ENCODE measurements around the gene GOLGA8T. TPM values are rescaled to one million over a fixed set of nuclear protein-coding genes. Genes with fewer than 3 reads are reported as not detected.
"Not testable (repeated sequence)": the region's sequence is repeated elsewhere in the genome, so short reads cannot be mapped to it uniquely, and the experiment has no call there.

Gene GOLGA8T
- total and polyA plus RNA-seq, 2 of the 8 experiments (the other 6 are each of a cell fraction or from before 2014, with no cell fraction given): 0.03 to 1.0 TPM

DNA sequence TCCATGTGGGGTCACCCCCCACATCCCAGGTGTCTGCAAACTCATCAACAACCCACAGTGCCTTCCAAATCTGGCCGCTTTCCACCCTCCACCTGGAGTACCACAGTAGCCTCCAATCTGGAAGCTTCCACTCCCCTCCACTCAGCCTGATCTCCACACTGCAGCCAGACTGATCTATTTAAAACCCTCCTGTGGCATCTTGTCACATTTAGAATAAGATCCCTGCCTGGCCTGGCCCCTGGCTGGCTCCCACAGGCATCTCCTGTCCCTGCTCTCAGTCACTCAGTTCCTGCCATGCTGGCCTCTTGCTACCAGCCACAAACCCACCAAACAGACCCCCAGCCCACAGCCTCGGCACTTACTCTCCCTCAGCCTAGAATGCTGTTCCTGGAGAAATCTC is 28.9 kb downstream of the GOLGA8T start:
- H2BK15ac ChIP-seq (ENCODE audit: low read length); FAIRE-seq; H4K20me1 ChIP-seq (replicated peaks in 1 of 2; ENCODE audit: control insufficient read depth in 1 of 2, insufficient read depth in 2 of 2, low read length in 2 of 2); H3K79me2 ChIP-seq (ENCODE audit: control insufficient read depth in 1 of 2, insufficient read depth in 2 of 2, low read length in 2 of 2); CTCF ChIA-PET (ENCODE audit: partially characterized antibody); H4K8ac ChIP-seq (ENCODE audit: extremely low read depth, insufficient read depth, low read length); H2BK120ac ChIP-seq (replicated peaks; ENCODE audit: low read depth, low read length); H3K4me2 ChIP-seq (ENCODE audit: insufficient read depth in 1 of 2, low read depth in 2 of 2, low read length in 2 of 2); H3K4ac ChIP-seq (replicated peaks; ENCODE audit: insufficient read length, low read depth, low read length); H2BK12ac ChIP-seq (ENCODE audit: low read depth, low read length); H3K4me3 ChIP-seq (ENCODE audit: extremely low read depth in 1 of 4, insufficient read depth in 2 of 4, low read depth in 3 of 4, low read length in 4 of 4); H4K5ac ChIP-seq (ENCODE audit: insufficient read length, low read depth, low read length); H3K36me3 ChIP-seq (ENCODE audit: control insufficient read depth in 2 of 4, insufficient read depth in 4 of 4, low read length in 3 of 4); H3K23me2 ChIP-seq (ENCODE audit: low read depth, low read length); H2AFZ ChIP-seq (ENCODE audit: low read length); POLR2A ChIA-PET (ENCODE audit: partially characterized antibody); H3K4me1 ChIP-seq (replicated peaks in 1 of 4; ENCODE audit: control insufficient read depth in 3 of 4, insufficient read depth in 4 of 4, low read length in 3 of 4); H4K91ac ChIP-seq (replicated peaks; ENCODE audit: insufficient read length, low read length); H3K9ac ChIP-seq (replicated peaks in 1 of 4; ENCODE audit: extremely low read depth in 1 of 4, low read depth in 3 of 4, low read length in 3 of 4); H3K27me3 ChIP-seq (replicated peaks in 1 of 4; ENCODE audit: control insufficient read depth in 3 of 4, extremely low read depth in 1 of 4, insufficient read depth in 3 of 4, low read length in 3 of 4); H2BK5ac ChIP-seq (ENCODE audit: low read depth, low read length); H2BK20ac ChIP-seq (ENCODE audit: low read length); H3K14ac ChIP-seq (ENCODE audit: insufficient read length); DNase-seq (ENCODE audit: low read depth in 1 of 2, low spot score in 2 of 2); H3K18ac ChIP-seq (ENCODE audit: extremely low read depth, low read length); H3K79me1 ChIP-seq (ENCODE audit: low read depth, low read length); H3K27ac ChIP-seq (ENCODE audit: low read depth, low read length); H3K9me3 ChIP-seq (ENCODE audit: insufficient read depth in 2 of 2, low read depth in 1 of 2, low read length in 1 of 2); H3K23ac ChIP-seq (ENCODE audit: insufficient read length); H2AK5ac ChIP-seq (ENCODE audit: low read depth, low read length); H3K56ac ChIP-seq (replicated peaks; ENCODE audit: insufficient read length, low read depth, low read length): not testable (repeated sequence)
- 50% methylated on average over 1 of the region's 2 CpGs; no CpG with 5 or more reads in 1 of the 2 experiments for WGBS, 2 experiments (ENCODE audit: extremely low coverage in 1 of 2, insufficient coverage in 1 of 2, insufficient read length in 1 of 2, insufficient replicate concordance in 2 of 2, low coverage in 1 of 2, low lambda C conversion rate in 2 of 2, missing lambda C conversion rate in 1 of 2)

DNA sequence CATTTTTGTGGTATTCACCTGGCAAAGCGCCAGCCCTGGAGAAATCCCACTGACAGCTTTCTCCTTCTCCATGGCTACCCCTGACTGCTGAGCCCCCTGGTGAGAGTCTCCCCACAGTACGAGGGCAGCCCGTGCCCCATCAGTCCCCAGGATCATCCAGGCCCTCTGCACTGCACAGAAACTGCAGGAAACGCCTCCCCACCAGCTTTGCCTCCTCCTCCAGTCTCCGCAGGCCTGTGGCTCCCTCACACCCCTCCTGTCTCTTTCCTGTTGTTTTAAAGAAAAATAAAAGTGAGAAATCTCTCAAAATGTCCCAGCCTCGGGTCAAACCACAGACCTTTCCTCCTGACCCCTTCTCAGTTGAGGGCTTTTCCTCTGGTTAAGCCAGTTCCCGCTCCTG is 29.4 kb downstream of the GOLGA8T start:
- H3K14ac ChIP-seq (ENCODE audit: insufficient read length); H3K27ac ChIP-seq (ENCODE audit: low read depth, low read length); H4K20me1 ChIP-seq (replicated peaks in 1 of 2; ENCODE audit: control insufficient read depth in 1 of 2, insufficient read depth in 2 of 2, low read length in 2 of 2); H2BK5ac ChIP-seq (ENCODE audit: low read depth, low read length); H4K91ac ChIP-seq (replicated peaks; ENCODE audit: insufficient read length, low read length); H3K4me3 ChIP-seq (ENCODE audit: extremely low read depth in 1 of 4, insufficient read depth in 2 of 4, low read depth in 3 of 4, low read length in 4 of 4); H3K23me2 ChIP-seq (ENCODE audit: low read depth, low read length); H2AFZ ChIP-seq (ENCODE audit: low read length); H3K9ac ChIP-seq (replicated peaks in 1 of 4; ENCODE audit: extremely low read depth in 1 of 4, low read depth in 3 of 4, low read length in 3 of 4); H3K4me2 ChIP-seq (ENCODE audit: insufficient read depth in 1 of 2, low read depth in 2 of 2, low read length in 2 of 2); H2BK15ac ChIP-seq (ENCODE audit: low read length); H3K4ac ChIP-seq (replicated peaks; ENCODE audit: insufficient read length, low read depth, low read length); H3K4me1 ChIP-seq (replicated peaks in 1 of 4; ENCODE audit: control insufficient read depth in 3 of 4, insufficient read depth in 4 of 4, low read length in 3 of 4); DNase-seq (ENCODE audit: low read depth in 1 of 2, low spot score in 2 of 2); H3K9me3 ChIP-seq (ENCODE audit: insufficient read depth in 2 of 2, low read depth in 1 of 2, low read length in 1 of 2); H4K8ac ChIP-seq (ENCODE audit: extremely low read depth, insufficient read depth, low read length); H2BK12ac ChIP-seq (ENCODE audit: low read depth, low read length); FAIRE-seq; H3K18ac ChIP-seq (ENCODE audit: extremely low read depth, low read length); H2BK20ac ChIP-seq (ENCODE audit: low read length); H3K27me3 ChIP-seq (replicated peaks in 1 of 4; ENCODE audit: control insufficient read depth in 3 of 4, extremely low read depth in 1 of 4, insufficient read depth in 3 of 4, low read length in 3 of 4); H3K56ac ChIP-seq (replicated peaks; ENCODE audit: insufficient read length, low read depth, low read length); H3K36me3 ChIP-seq (ENCODE audit: control insufficient read depth in 2 of 4, insufficient read depth in 4 of 4, low read length in 3 of 4); H2BK120ac ChIP-seq (replicated peaks; ENCODE audit: low read depth, low read length); H3K79me1 ChIP-seq (ENCODE audit: low read depth, low read length); H3K79me2 ChIP-seq (ENCODE audit: control insufficient read depth in 1 of 2, insufficient read depth in 2 of 2, low read length in 2 of 2); H3K23ac ChIP-seq (ENCODE audit: insufficient read length); H4K5ac ChIP-seq (ENCODE audit: insufficient read length, low read depth, low read length); H2AK5ac ChIP-seq (ENCODE audit: low read depth, low read length); CTCF ChIA-PET (ENCODE audit: partially characterized antibody); POLR2A ChIA-PET (ENCODE audit: partially characterized antibody): not testable (repeated sequence)
- no CpG with 5 or more reads among the region's 7 CpGs for WGBS, 2 experiments (ENCODE audit: extremely low coverage in 1 of 2, insufficient coverage in 1 of 2, insufficient read length in 1 of 2, insufficient replicate concordance in 2 of 2, low coverage in 1 of 2, low lambda C conversion rate in 2 of 2, missing lambda C conversion rate in 1 of 2)
